Upper lobe of left lung (tissue), 4 donors: ENCODE results near the gene ATF7.
"Not testable (repeated sequence)": the region's sequence is repeated elsewhere in the genome, so short reads cannot be mapped to it uniquely, and the experiment has no call there.

Experiments used
- EP300 ChIP-seq, 4 donors: sonication (generic); formaldehyde crosslinking; IDR thresholded peaks; one replicate each; pipeline ENCODE4 v1.5.1; 2017; ENCODE audit warnings: antibody characterized with exemption in 4 of 4, control low read depth in 2 of 4
- POLR2A ChIP-seq, 4 donors: fragments of 450-650 bp; IDR thresholded peaks; one replicate each; pipeline ENCODE4 v1.5.1; 2016 to 2017; ENCODE audit warnings: antibody characterized with exemption in 4 of 4, mild to moderate bottlenecking in 2 of 4
- POLR2AphosphoS5 ChIP-seq, 2 donors: sonication (generic); formaldehyde crosslinking; IDR thresholded peaks; one replicate each; pipeline ENCODE4 v1.5.1; 2017; ENCODE audit warnings: antibody characterized with exemption in 2 of 2
- TF ChIP-seq, protein P1 (sequence below), 6 experiments: fragments of 450-650 bp in 4 of 6; fragments of 200-600 bp in 2 of 6; sonication (generic) in 2 of 6; IDR thresholded peaks; one replicate each; pipeline ENCODE4 v1.5.1; 2016 to 2019; ENCODE audit warnings: antibody characterized with exemption in 6 of 6

- TF ChIP-seq POLR2A, EP300, POLR2AphosphoS5 (IDR thresholded peaks at IDR 0.05): not testable (repeated sequence)
- TF ChIP-seq, protein P1, sequence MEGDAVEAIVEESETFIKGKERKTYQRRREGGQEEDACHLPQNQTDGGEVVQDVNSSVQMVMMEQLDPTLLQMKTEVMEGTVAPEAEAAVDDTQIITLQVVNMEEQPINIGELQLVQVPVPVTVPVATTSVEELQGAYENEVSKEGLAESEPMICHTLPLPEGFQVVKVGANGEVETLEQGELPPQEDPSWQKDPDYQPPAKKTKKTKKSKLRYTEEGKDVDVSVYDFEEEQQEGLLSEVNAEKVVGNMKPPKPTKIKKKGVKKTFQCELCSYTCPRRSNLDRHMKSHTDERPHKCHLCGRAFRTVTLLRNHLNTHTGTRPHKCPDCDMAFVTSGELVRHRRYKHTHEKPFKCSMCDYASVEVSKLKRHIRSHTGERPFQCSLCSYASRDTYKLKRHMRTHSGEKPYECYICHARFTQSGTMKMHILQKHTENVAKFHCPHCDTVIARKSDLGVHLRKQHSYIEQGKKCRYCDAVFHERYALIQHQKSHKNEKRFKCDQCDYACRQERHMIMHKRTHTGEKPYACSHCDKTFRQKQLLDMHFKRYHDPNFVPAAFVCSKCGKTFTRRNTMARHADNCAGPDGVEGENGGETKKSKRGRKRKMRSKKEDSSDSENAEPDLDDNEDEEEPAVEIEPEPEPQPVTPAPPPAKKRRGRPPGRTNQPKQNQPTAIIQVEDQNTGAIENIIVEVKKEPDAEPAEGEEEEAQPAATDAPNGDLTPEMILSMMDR (IDR thresholded peaks at IDR 0.05) = not testable (repeated sequence)
Measured at GRCh38 chr12:53481458-53481857, 144.7 kb downstream of the ATF7 start.
